Measurements from ENCODE around the gene CNTNAP4.

- TF ChIP-seq REST (IDR thresholded peaks at IDR 0.05; ENCODE audit: low read depth, low read length) (no peak), MAX (IDR thresholded peaks at IDR 0.05; ENCODE audit: low read depth) (no peak), CTCF (IDR thresholded peaks at IDR 0.05) (no peak), JUND (IDR thresholded peaks at IDR 0.05) (no peak), POLR2AphosphoS5 (IDR thresholded peaks at IDR 0.05; ENCODE audit: low read depth, low read length) (no peak), YY1 (IDR thresholded peaks at IDR 0.05; ENCODE audit: low read depth) (no peak), EP300 (IDR thresholded peaks at IDR 0.05; ENCODE audit: borderline replicate concordance in 1 of 2, low read depth in 1 of 2, low read length in 1 of 2) (no peak), TEAD4 (IDR thresholded peaks at IDR 0.05; ENCODE audit: borderline replicate concordance, insufficient read depth) (no peak), ELF1 (IDR thresholded peaks at IDR 0.05) (no peak), FOXM1 (IDR thresholded peaks at IDR 0.05; ENCODE audit: low read depth) (no peak)
Measured at GRCh38 chr16:76376988-76377387, 99.8 kb downstream of the CNTNAP4 start.

All from SK-N-SH (cell line).